OCI-LY1 (cell line): ENCODE results near the gene SAMD11.

ENCODE experiments used
- CTCF ChIP-seq: fragments of 200-600 bp; sonication (generic), shearing (Covaris generic); IDR thresholded peaks from 2 replicates; pipeline ENCODE4 v1.5.1; 2017; ENCODE audit warnings: mild to moderate bottlenecking, antibody characterized with exemption, low read length, moderate library complexity, mixed read lengths
- EZH2 ChIP-seq: fragments of 200-600 bp; sonication (generic), shearing (Covaris generic); IDR thresholded peaks from 2 replicates; pipeline ENCODE4 v1.8.0; 2017; ENCODE audit warnings: borderline replicate concordance, mixed run types, mild to moderate bottlenecking, antibody characterized with exemption, low read length, moderate library complexity, mixed read lengths

- no peak for TF ChIP-seq CTCF
- no peak for TF ChIP-seq EZH2
Observed at GRCh38 chr1:981491-981954, 57.8 kb downstream of the SAMD11 start.
